Mesothelial cell of epicardium (in vitro differentiated cells): Measurements from ENCODE around the gene ERVH48-1. TPM values are rescaled to one million over a fixed set of nuclear protein-coding genes. Genes with fewer than 3 reads are reported as not detected.

Experiments used
- DNase-seq, 2 experiments: peaks; one replicate each; pipeline ENCODE4 v3.0.0; 2021; ENCODE audit warnings: low spot score in 2 of 2; ENCODE audit not compliant: unreplicated experiment in 2 of 2
- H3K27ac Mint-ChIP-seq: 2 replicates; pipeline ENCODE4 v1.8.0; 2021; ENCODE audit warnings: mixed read lengths
- H3K27me3 Mint-ChIP-seq: 2 replicates; pipeline ENCODE4 v1.8.0; 2021; ENCODE audit warnings: low read depth, mixed read lengths
- H3K36me3 Mint-ChIP-seq: 2 replicates; pipeline ENCODE4 v1.8.0; 2021; ENCODE audit warnings: mixed read lengths
- H3K4me1 Mint-ChIP-seq: 2 replicates; pipeline ENCODE4 v1.8.0; 2021; ENCODE audit warnings: mixed read lengths
- H3K4me3 Mint-ChIP-seq: 2 replicates; pipeline ENCODE4 v1.8.0; 2021; ENCODE audit warnings: mild to moderate bottlenecking, moderate library complexity, mixed read lengths
- H3K9me3 Mint-ChIP-seq: 2 replicates; pipeline ENCODE4 v1.8.0; 2021; ENCODE audit warnings: mixed read lengths
- total RNA-seq: library from RNA; stranded (reverse); gene quantifications from 3 replicates; pipeline ENCODE4 v1.2.1, GENCODE V29; 2021
- TF ChIP-seq, protein P1 (sequence below): fragments of 200-600 bp; sonication (generic); IDR thresholded peaks from one replicate; pipeline ENCODE4 v1.5.0; 2021; ENCODE audit warnings: antibody characterized with exemption; ENCODE audit not compliant: unreplicated experiment

The ERVH48-1 gene
- total RNA-seq, 1 donor from 2014 or later = 4.5 TPM

DNA sequence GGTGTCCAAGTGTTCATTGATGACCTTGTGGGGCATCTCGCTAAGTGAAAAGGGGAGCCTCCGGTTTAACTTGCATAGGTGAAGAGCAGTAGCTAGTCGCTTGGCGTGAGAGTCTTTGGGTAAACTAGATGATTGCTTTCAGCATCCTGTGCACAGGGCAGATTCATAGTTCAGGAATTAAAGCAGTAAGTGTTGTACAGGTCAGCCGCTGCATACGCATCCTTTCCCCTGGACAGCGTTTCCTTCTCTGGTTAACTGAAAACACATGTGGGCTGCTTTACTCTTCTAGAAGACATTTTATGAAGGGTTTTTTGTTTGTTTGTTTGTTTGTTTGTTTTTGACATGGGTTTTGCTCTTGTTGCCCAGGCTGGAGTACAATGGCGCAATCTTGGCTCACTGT lies 20.2 kb downstream of the ERVH48-1 start:
- Mint-ChIP-seq H3K27me3 (no peaks in the 10 kb centered on the region), H3K27ac (no peak overlapping the region), H3K4me3 (no peak overlapping the region), H3K36me3 (peaks cover 43% of the 10 kb centered on the region), H3K9me3 (peaks cover 6% of the 10 kb centered on the region), H3K4me1 (no peaks in the 10 kb centered on the region)
- TF ChIP-seq, protein P1, sequence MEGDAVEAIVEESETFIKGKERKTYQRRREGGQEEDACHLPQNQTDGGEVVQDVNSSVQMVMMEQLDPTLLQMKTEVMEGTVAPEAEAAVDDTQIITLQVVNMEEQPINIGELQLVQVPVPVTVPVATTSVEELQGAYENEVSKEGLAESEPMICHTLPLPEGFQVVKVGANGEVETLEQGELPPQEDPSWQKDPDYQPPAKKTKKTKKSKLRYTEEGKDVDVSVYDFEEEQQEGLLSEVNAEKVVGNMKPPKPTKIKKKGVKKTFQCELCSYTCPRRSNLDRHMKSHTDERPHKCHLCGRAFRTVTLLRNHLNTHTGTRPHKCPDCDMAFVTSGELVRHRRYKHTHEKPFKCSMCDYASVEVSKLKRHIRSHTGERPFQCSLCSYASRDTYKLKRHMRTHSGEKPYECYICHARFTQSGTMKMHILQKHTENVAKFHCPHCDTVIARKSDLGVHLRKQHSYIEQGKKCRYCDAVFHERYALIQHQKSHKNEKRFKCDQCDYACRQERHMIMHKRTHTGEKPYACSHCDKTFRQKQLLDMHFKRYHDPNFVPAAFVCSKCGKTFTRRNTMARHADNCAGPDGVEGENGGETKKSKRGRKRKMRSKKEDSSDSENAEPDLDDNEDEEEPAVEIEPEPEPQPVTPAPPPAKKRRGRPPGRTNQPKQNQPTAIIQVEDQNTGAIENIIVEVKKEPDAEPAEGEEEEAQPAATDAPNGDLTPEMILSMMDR = no peak
- DNase-seq = no peak

DNA sequence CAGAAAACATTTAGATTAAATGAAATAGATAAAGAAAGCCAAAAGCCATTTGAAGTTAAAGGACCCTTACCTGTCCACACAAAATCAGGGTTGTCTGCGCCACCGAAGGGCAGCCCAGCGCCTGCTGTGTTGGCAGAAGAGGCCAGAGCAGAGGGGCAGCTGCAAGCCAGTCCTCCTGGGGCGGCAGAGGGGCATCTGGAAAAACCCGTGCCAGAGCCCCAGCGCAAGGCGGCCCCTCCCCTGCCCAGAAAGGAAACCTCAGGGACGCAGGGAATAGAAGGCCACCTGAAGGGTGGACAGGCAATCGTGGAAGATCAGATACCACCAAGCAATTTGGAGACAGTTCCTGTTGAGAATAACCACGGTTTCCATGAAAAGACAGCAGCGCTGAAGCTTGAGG lies 21.6 kb downstream of the ERVH48-1 start:
- Mint-ChIP-seq H3K36me3 (peaks cover 42% of the 10 kb centered on the region), H3K9me3 (peaks cover 6% of the 10 kb centered on the region), H3K4me3 (no peak overlapping the region), H3K27ac (no peak overlapping the region), H3K4me1 (no peaks in the 10 kb centered on the region), H3K27me3 (no peaks in the 10 kb centered on the region)
- TF ChIP-seq, protein P1 = no peak
- no peak for DNase-seq

DNA sequence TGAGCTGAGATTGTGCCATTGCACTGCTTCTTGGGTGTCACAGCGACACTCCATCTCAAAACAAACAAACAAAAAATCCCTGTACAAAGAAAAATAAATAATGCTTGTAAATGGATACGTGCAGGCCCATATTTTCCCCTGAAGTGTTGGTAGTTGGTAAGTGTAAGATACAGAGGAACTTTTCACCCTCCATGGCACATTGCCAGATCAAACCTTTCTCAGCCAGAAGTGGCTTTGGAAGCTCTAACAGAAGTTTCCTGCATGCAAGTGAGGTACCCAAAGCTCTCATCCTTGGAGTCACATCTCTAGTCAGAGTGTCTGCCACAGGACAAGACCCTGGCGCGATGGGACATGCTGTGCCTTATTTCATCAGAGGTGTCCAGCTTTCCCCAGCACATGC lies 25.0 kb downstream of the ERVH48-1 start:
- H3K9me3 Mint-ChIP-seq = no peaks in the 10 kb centered on the region
- no peak for DNase-seq
- TF ChIP-seq, protein P1 = no peak
- H3K27me3 Mint-ChIP-seq = no peaks in the 10 kb centered on the region
- H3K4me1 Mint-ChIP-seq = no peaks in the 10 kb centered on the region
- H3K27ac Mint-ChIP-seq = no peak overlapping the region
- H3K4me3 Mint-ChIP-seq = no peak overlapping the region
- H3K36me3 Mint-ChIP-seq = peaks cover 36% of the 10 kb centered on the region

DNA sequence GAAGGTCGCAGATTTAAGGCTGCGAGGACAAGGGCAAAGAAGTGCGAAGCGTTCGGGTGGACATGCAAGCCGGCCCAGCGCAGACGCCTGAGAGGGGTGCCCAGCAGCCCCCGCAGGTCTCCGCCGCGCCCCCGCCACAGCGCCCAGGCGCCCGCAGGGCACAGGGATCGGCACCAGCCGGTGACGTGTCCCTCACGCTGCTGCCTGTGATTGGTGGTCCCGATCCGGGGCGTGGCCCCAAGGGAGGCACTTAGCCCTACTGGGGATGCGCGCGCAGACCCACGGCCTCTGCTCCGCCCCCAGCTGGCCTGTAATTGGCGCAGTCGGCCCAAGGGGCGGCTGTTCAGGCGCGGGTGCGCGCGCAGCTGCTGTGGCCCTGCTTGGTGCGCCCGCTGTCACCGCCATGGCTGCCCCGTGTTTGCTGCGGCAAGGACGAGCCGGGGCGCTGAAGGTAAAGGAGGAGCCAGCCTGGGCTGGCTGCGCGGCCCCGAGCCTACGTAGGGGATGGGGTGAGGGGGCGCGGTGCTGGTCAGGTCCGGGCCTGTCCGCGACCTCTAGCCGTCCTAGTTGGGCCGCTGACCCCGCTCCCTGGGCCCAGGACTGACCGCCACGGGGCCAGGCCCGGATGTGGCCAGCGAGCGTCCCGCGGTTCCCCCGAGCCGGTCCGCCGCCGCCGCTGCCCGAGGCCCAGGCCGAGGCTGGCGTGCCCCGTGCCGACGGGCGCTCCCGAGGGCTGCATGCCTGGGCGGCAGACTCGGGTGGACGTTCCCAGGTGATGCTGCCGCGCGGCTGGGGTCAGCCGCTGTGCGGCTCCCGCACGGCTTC lies 32.3 kb downstream of the ERVH48-1 start, which contains the start of gene NDUFV3:
Gene NDUFV3, plus strand, starts transcription at position 379 of the 825 bp plus-strand sequence. Its CDS starts 25 bp downstream, at position 404.
- H3K4me1 Mint-ChIP-seq = peaks cover 6% of the 10 kb centered on the region
- peaks cover 6% of the 10 kb centered on the region for H3K36me3 Mint-ChIP-seq
- H3K27me3 Mint-ChIP-seq = no peaks in the 10 kb centered on the region
- H3K27ac Mint-ChIP-seq = peak within 1 kb of the TSS; percentile 97
- TF ChIP-seq, protein P1 = no peak
- DNase-seq = peak; percentile 98 to 100
- no peaks in the 10 kb centered on the region for H3K9me3 Mint-ChIP-seq
- peak within 1 kb of the TSS; percentile 82 for H3K4me3 Mint-ChIP-seq

DNA sequence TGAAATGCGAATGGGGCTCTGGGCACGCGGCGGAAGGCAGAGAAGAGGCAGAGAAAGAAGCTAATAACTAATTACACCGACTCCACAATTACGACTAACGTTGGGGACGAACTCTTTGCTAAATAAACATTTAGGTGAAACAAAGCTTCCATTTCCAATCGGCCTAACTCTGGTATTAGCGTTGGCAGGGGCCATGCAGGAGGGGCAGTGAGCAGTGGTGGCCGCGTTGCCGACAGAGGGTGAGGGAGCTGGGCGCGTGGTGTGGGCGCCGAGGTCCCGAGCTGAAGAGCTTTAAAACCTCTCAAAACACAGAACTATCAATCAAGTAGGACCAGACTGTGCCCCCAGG lies 32.9 kb downstream of the ERVH48-1 start:
- Mint-ChIP-seq H3K27me3 (no peaks in the 10 kb centered on the region), H3K27ac (peak overlapping the region; percentile 97), H3K36me3 (peaks cover 6% of the 10 kb centered on the region), H3K4me1 (peaks cover 6% of the 10 kb centered on the region), H3K9me3 (no peaks in the 10 kb centered on the region), H3K4me3 (peak overlapping the region; percentile 82)
- DNase-seq = no peak
- TF ChIP-seq, protein P1 = no peak
